Retina (tissue), 1 donor: ENCODE measurements around the gene AAMP.

Experiments used
- DNase-seq: peaks from one replicate; pipeline ENCODE4 v3.0.0-alpha.2; 2016

The AAMP gene

DNA sequence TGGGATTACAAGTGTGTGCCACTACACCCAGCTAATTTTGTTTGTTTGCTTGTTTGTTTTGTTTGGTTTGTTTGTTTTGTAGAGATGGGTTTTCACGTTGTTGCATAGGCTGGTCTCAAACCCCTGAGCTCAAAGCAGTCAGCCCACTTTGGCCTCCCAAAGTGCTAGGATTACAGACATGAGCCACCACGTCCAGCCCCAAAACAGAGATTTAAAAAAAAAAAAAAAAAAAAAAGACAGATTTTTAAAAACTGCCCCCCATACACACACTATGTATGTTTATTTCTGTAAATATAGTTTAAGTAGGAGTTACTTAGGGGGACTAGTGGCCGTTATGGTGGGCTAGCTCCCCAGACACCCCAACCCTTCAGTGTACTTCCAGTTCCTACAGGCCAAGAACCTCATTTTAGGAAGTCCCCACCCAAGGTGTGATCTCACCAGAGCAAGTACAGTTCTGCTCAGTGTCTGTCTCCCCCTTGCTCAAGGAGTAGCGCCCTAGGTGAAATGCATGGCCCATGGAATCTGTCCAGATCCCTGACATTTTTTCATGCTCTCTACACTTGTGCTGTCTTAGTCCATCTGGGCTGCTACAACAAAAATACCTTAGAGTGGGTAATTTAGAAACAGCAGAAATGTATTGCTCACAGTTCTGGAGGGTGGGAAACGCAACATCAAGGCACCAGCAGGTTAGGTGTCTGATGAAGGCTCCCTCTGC lies 23.9 kb upstream of the AAMP start:
- DNase-seq = no peak

DNA sequence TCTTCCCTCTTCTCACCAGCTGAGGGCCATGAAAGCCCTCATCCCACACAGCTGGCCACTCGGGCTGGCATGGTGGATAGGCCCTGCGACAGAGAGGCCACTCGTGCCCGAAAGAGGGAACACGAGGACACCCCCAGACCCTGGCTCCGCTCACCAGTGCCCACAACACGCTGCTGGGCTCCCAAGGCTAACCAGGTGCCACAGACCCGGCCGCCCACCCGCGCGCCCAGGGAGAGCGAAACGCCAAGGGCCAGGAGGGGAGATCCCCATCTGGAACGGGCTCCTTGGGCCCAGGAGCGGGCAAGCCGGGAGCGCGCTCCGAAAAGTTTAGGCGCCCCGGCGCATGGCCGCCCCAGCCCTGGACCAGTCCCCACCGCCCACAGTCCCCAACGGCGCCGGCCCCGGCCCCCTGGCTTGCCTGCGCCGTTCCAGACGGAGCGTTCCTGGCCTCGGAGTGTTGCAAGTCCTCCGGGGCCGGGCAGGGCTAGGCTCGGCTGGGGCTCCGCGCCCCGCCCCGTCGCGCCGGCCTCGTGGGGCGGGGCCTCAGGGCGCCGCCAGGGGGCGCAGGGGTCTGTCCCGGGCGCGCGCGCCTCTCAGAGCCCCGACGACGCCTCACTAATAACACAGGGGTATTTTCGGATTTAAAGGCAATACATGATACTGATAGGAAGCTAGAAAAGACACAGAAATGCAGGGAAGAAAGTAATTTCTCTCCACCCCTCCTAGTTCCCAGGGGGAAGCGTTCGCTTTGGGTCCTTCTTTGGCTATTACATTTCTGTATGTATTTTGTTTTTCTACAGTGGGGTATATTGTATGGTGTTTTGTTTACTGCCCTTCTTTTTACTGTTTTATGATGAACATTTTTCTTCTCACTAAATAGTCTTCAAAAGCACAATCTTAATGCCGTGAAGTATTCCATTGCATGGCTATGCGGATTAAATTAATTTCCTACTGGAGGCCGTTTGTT lies 22.4 kb upstream of the AAMP start, which contains the start of gene TMBIM1:
TMBIM1 (minus strand) TSS at position 456 of the 967 bp plus-strand sequence. CDS start 10,362 bp downstream, outside the sequence.
- DNase-seq = peak; percentile 66

DNA sequence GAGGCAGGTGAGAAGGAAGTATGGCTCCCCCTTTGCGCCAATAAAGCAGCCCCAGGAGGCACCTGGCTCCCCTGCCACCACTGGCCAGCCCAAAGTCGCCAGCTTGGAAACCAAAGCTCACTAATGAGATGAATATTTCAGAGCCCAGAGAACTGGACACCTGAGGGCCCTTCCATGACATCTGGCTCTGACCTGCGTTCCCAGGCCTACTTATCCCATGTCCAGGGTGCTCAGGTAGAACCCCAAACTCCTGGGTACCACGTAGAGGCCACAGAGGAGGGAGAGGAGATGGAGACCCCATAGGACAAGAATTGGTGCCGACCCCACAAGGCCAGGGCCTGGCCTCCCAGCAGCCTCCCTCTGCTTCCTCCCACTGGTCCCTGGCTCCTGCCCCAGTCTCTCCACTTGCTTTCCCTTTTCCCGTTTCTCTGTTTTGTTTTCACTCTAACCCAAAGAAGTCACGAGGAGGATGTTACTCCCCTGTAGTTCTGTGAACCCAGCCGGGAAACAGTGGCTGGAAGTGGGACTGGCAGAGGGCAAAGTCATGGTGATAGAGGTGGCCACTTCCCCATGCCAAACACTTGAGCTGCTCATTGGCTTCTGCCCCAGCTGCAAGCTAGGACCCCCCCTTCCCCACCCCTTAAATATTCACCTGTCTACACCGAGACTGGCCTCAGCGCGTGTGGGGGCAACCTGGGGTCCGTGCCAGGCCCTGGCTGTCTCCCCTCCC lies 21.5 kb upstream of the AAMP start:
- DNase-seq = no peak

DNA sequence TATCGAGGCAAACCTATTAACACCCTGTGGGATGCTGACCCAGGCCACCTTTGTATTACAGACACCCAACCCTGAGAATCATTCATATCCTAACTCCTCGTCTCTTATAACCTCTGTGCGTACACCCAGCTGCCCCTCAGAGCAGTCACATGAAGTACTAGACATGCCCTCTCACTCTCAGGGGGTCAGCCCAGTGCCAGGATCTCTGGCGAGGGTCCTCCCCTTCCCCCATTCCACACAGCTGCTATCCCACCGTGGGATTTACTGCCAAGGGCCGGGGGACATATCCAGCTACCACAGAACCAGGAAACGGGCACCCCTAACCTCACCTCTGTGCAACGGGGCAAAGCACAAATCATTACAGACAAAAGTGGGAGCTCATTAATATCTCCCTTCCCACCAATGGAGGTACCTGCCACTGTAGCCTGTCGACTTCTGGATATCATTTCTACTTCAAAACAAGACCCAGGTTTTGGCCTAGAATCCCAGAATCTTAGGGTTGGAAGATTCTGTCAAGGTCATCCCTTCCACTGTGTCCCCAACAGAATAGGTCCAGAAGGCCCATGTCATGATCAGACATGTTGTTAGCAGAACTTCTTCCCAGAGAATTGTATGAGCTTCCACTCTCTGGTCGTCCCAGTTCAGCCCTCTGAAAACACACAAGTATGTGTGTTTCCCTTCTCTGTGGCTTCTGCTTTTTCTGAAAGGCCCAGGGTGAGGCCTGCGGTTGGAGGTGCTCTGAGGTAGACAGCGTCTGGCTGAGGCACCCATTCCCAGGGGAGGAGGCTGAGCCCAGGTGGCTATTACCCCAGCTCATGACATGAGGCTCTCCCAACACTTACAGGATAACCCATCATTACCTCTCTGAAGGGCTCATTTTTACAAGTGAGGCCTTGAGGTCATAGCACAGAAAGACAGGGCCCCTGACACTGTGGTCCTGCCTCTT lies 20.7 kb upstream of the AAMP start:
- DNase-seq = no peak

DNA sequence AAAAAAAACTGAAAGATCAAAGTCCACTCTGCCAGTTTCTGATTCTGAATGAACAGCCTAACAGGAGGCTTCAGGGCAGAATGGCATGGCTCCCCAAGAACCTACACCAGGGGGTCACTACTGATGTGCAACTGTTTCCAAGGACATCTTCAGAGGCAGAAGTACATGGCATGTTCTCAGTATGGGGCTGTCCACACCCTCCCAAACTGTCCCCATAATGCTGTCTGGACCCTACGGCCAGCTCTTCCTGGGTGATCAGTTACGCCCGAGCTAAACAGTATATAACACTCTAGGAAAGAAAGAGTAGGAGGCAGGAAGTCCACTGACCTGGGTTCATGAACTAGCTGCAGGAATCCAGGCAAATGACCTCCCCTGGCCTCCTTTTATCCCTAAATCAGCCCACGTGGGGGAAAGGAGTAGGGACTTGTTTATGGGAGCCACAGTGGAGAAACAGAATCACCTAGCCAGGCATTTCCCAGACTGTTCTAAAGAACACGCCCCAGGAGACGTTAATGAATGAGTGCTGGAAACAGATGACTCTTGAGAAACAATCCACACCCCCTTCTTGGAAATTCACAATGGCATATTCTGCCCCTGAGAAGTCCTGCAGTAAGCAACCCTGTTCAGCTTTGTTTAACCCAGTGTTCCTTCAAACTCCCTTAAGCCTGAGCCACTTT lies 19.8 kb upstream of the AAMP start:
- no peak for DNase-seq

DNA sequence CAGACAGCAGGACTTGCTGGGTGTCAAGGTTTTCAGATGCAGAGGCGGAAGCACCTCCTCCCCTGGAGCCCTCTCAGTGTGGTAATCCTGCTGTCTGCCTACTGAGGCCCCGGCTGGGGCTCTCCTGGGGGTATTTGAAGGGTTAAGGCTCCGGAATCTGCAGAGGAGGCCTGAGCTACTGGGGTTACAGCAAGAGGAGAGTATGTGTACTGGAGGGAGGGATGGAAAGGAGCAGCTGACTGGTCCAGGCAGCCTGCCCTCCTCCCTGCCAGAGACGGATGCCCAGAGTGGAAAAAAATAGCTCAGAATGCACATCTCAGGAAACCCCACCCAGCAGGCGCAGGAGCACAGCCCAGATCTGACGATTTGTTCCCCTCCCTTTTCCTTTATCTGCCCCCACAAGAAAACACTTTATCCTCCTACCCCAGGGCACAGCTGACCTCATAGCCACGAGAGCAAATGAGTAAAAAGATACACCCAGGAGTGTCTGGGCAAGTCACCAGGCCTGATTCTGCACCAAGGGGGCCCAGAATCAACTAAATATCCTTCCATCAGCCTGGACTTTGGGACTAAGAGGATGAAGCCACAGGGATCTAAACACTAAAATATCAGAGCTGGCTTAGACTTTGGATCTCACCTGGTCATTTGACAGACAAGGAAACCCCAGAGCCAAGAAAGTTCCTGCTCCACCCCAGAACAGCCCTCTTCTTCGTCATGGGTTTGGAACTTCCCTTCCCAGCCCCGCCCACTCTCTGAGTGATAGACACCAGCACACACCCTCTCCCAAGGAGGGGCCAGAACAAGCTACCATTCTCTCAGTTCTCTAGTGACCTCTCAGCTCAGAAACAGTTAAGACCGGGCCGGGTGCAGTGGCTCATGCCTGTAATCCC lies 16.9 kb upstream of the AAMP start:
- DNase-seq = peak; percentile 64

DNA sequence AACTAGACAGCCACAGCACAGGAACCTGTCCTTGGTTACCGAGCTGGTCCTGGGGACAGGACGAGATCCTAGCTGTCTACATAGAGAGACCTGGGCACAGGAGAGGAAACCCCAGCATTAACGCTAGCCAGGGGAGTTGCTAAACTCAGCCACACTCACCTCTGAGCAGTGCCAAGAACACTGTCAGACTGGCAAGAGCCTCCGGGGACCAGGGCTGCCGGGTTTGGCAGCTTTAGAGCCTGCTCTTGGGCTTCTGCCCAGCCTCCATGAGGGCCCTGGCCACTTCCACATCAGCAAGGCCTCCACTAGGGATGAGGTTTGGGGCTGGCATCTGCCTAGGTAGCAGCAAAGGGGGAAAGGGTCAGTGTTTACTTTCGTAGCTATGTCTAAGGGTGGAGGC lies 15.7 kb upstream of the AAMP start:
- no peak for DNase-seq

DNA sequence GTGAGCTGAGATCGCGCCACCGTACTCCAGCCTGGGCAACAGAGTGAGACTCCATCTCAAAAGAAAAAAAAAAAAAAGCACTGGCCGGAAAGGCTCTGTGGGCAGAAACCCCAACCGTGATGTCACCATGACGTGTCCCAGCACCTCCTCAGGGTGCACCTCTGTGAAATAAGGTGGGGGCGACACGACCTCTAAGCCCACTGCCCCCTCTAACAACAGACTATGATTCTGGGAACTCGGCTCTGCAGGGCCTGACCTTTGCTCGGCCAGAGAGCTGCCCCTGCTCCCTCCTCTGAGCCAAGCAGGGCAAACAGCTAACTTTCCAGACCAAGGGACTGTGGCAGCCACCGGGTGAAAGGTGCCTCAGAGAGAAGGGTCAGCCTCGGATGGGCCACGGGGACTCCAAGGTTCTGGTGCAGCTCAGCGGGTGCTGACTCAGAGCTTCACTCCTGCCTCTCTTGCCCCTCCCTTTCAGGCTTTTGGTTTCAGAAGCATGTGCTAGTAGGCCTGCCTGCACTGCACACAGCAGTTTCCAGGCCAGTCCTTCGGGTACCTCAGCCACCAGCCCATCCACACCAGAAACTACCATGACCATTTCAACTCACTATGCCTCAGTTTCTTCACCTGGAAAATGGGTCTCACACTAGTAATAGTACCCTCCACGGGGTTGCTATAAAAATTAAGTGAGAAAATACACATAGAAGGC lies 14.3 kb upstream of the AAMP start:
- no peak for DNase-seq

DNA sequence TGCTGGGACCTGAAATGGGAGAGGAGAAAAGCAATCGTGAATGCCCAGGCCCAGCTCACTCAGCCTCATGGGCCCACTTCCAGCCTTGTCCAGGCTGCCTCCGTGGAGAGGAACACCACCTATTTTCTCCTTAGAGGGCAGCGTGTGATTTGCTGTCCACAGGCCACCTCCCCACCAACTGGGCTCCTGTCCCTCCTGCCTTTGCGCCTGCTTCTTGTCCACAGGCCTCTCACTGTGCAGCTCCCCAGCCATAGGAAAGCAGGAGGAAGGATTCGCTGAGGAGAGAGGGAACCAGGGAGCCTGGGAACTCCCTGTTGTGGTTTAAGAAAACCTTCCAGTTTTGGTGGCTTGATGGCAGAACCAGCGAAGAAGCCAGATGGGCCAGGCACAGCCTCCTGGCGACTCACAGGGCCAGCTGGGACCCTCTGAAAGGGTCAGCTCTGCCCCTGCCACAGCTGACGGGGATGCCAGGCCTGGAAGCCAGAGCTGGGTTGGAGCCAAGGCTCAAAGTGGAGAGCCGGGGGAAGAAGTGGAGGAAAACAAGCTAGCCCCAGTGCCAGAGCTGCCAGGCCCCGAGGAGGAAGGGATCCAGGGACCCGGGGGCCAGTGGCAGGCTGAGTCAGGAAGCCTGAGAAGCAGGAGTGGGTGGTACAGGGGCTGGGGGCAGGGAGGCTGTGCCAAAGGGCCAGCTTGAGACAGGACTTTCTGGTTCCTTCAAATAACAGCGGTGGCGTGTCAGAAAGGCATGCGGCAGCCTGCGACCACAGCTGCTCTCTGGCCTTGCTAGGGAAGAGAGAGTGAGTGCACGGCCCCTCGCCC lies 12.4 kb upstream of the AAMP start:
- no peak for DNase-seq

DNA sequence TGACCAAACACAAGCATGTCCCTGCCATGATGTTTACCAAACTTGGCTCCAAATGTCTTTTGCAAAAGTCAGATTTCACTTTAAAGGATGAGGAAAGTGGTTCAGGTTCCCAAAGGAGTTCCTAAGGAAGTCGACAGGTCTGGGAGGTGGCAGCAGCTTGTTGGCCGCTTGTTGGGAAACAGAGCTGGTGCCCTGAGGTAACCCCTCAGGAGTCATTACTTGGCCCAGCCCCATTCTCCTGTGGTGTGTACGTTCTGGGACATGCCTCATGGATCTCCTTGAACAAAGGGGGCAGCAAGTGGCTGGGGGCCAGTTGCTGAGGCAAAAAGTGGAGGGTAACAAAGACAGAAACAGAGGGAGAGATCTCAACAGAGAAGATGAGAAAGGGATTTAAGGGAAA lies 11.5 kb upstream of the AAMP start:
- DNase-seq = no peak

DNA sequence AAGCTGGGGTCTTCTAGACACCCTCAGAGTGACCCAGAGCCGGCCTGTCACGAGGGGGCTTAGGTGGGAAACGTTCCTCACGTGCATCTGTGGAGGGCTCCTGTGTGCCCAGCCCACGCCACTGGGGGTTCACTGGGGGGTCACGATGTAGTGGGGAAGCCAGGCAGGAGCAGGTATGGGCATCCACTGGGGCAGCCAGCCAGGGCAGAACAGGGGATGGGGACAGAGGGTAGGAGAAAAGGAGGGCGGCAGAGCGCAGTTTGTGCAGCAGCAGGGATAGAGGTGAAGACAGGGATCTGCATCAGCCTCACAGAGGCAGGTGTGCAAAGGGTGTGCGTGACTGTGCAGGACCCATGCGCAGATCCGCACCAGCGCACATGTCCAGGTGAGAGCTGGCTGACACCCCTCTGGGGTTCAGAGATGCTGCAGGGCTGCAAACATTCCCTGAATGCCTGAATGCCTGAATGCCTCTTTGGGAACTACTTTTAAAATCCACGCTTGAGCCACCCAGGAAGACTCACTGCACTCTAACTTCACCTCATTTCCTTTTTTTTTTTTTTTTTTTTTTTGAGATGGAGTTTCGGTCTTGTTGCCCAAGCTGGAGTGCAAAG lies 10.4 kb upstream of the AAMP start:
- DNase-seq = no peak

DNA sequence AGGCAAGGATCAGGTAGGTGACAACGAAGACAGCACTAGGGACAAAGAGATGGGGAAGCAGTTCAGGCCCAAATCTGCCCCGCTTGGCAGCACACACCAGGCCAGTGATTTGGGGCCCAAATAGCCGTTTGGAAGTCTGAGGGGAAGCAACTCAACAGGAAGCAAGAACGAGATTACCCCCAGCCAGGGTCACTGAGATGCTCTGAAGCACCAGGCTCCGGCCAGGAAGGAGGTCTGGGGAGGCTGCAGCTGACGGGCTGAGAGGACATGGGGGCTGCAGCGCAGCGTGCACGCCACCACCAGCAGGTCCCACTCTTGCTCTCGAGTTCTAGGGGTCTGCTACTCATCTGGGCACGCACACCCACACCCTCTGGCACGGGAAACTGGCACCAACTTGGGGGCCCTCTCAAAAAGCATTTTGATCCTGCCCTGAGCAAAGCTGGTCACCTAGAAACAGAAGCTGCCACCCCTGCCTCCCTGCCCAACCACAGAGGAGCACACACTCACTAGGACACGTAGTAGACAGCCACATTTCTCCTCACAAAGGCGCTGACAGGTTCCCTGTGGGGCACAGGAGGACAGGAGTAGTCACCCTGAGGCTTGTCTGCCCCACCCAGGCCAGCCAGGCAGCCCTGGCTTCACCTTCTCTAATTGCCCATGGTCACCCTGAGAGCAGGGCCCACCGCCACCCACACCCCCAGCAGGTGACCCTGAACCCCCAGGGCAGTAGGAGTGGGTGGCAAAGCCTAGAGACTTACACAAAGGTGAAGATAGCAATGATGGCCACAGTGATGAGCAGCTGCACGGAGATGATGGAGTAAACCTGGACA lies 8.8 kb upstream of the AAMP start:
- DNase-seq = no peak

DNA sequence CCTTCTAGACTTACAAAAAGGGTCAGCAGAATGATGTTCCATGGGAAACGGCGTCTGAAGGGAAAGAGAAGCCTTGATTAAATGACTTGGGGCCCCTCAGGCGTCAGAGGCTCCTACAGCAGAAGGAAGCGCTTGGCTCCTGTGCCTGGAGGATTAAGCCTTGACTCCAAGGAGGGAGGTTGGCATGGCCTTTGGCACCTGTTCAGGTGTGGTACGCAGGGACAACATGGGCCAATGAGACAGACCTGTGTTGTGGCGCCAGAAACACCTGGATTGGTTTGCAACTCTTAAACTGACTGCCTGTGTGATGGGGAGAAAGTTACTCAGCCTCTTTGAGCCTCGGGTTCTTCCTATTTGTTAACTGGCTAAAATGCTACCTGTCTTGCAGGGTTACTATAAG lies 8.0 kb upstream of the AAMP start:
- no peak for DNase-seq

DNA sequence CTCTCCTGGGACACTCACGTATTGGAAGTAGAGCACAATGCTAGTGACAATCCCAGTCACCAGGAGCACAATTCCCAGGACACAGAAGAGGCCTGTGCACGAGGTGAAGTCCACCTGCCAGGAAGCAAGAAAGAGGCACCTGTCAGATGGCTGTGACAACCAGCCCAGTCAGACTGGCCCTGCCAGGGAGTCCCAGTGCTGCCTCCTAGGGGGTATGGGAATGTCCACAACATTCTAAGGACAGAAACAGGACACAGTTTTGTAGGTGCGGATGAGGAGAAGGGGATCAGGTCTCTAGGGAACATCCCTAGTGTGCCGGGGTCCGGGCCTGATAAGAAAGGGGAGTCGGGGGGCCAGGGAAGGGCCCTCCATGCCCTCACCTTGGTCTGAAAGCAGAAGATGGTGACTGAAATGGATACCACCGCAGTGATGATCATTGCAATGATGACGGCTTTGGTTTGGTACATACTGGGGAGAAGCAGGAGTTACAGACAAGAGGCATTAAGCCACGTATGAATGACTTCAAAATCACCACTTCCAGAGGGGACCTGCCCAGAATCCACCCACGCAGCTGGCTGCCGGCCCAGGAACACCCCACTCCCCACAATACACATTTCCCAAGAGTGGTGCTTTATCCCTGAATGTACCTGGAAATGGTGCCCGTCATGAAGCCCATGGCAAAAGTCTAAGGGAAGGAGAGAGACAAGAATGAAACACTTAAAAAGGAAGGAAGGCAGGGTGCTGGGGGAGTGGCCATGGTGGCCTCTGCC lies 7.2 kb upstream of the AAMP start:
- no peak for DNase-seq

DNA sequence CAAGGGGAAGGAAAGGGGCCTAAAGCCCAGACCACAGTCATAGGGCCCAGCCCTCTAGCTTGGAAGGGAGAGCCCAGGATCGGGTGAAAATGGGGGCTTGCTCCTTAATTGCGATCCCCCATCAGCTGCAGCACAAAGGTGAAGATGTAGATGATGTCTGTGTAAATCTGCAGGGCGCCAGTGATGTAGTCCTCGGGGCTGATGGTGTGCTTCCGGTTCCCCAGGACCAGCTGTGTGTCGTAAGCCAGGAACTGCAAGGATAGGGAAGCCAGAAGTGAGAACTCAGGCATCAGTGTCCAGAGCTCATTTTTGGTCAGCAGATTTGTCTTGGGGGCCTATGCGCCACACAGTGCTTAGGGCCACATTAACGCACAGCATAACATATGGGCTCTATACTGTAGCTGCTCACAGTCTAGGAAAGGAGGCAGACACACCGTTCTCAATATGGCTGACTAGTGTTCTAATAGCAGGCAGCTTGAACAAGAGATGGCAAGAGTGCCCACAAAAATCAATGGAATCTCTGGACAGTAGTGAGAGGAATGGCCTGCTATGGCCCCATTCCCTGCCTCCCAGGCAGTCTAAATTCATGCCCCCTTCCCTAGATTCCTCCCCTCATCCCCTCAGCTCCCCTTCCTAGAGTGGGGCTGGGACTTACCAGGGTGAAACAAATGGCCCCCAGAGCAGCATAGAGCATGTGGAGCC lies 5.6 kb upstream of the AAMP start:
- DNase-seq = no peak

DNA sequence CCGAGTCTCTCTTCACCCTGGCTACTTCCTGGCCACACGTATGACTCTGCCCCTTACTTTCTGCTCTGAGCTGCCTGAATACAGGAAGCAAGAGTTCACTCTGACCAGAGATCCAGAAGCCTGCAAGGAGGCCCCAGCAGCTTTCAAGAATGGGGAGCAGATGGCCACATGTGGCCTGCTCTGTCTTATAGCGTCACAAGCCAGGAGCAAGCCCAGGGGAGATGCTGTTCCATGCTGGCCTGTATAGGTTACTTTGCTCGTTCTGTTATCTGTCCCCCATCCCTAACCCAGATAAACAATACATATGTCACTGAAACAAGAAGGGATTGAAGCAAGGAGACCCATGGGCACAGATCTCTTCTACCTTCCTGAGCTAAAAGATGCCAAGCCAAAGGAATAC lies 4.6 kb upstream of the AAMP start:
- DNase-seq = no peak
